ENCODE results near the gene TRPM3.
"Not testable (repeated sequence)": the region's sequence is repeated elsewhere in the genome, so short reads cannot be mapped to it uniquely, and the experiment has no call there.

TRPM3 gene

GRCh38 chr9:70635790-70636189 lies 485.6 kb downstream of the TRPM3 start:
- no peak for DNase-seq

GRCh38 chr9:70634696-70635095 lies 486.7 kb downstream of the TRPM3 start:
- no peak for DNase-seq

GRCh38 chr9:70630971-70631370 lies 490.4 kb downstream of the TRPM3 start:
- no peak for DNase-seq

- DNase-seq = not testable (repeated sequence)
These were observed 492.2 kb downstream of the TRPM3 start for GRCh38 chr9:70629080-70629685.

- no peak for DNase-seq
These were observed 496.3 kb downstream of the TRPM3 start for GRCh38 chr9:70625078-70625477.

GRCh38 chr9:70618784-70619183 lies 502.6 kb downstream of the TRPM3 start:
- no peak for DNase-seq

GRCh38 chr9:70617033-70617828 lies 504.2 kb downstream of the TRPM3 start:
- no peak for DNase-seq

- no peak for DNase-seq
These were observed 505.0 kb downstream of the TRPM3 start for GRCh38 chr9:70616228-70616990.

GRCh38 chr9:70615464-70616138 lies 505.8 kb downstream of the TRPM3 start:
- DNase-seq = no peak

GRCh38 chr9:70614786-70615463 lies 506.5 kb downstream of the TRPM3 start:
- no peak for DNase-seq

- DNase-seq = no peak
These were observed 508.2 kb downstream of the TRPM3 start for GRCh38 chr9:70613024-70613768.

- DNase-seq = no peak
These were observed 511.2 kb downstream of the TRPM3 start for GRCh38 chr9:70610287-70610644.

GRCh38 chr9:70609542-70610286 lies 511.7 kb downstream of the TRPM3 start:
- no peak for DNase-seq

GRCh38 chr9:70609011-70609410 lies 512.4 kb downstream of the TRPM3 start:
- no peak for DNase-seq

GRCh38 chr9:70607926-70608325 lies 513.5 kb downstream of the TRPM3 start:
- peak; percentile 6 for DNase-seq

- no peak for DNase-seq
These were observed 514.1 kb downstream of the TRPM3 start for GRCh38 chr9:70607329-70607728.

GRCh38 chr9:70603020-70603411 lies 518.4 kb downstream of the TRPM3 start:
- DNase-seq = no peak

GRCh38 chr9:70602321-70603019 lies 519.0 kb downstream of the TRPM3 start:
- DNase-seq = peak; percentile 89

GRCh38 chr9:70601000-70601951 lies 520.1 kb downstream of the TRPM3 start:
- peak; percentile 98 for DNase-seq
